ENCODE results near the gene CERS6. TPM values are rescaled to one million over a fixed set of nuclear protein-coding genes. Genes with fewer than 3 reads are reported as not detected.

The CERS6 gene
- total and polyA plus RNA-seq, 2 of the 8 experiments (the other 6 are each of a cell fraction or from before 2014, with no cell fraction given) = 6.8 to 28.2 TPM

DNA sequence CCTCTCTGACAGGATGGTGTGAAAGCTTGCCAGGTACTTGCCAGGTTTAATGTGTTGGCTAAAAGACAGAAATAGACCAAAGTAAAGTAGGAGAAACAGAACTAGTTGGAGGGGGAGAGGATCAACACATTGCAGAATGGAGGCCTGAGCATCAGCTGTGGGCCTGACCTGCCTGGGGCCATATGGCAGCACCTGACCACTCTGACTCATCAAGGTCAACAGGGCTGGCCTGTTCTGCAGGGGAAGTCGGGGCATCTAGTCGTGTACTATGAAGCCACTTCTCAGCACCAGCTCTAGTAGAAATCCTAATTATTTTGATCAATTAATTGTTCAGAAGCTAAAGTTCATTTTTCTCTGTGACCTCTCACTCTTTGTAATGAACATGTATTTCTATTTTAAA is 310.5 kb downstream of the CERS6 start:
- peaks cover 0 to 2% (median 0%) of the 10 kb centered on the region in 4 experiments; a peak in 1 of 7 replicates for H3K27me3 ChIP-seq (replicated peaks in 1 of 4; ENCODE audit: control insufficient read depth in 3 of 4, extremely low read depth in 1 of 4, insufficient read depth in 3 of 4, low read length in 3 of 4)
- no peak overlapping the region for H3K23ac ChIP-seq (ENCODE audit: insufficient read length)
- no peak overlapping the region for H2BK120ac ChIP-seq (replicated peaks; ENCODE audit: low read depth, low read length)
- no peak overlapping the region for H4K91ac ChIP-seq (replicated peaks; ENCODE audit: insufficient read length, low read length)
- no peak overlapping the region for H2AFZ ChIP-seq (ENCODE audit: low read length)
- no peaks in the 10 kb centered on the region for H3K9me3 ChIP-seq (ENCODE audit: insufficient read depth in 2 of 2, low read depth in 1 of 2, low read length in 1 of 2)
- TF ChIP-seq MAFK (IDR thresholded peaks at IDR 0.05; ENCODE audit: low read depth, low read length) = no peak
- TF ChIP-seq JUND (IDR thresholded peaks at IDR 0.05; ENCODE audit: low read length) = no peak
- TF ChIP-seq SIX5 (IDR thresholded peaks at IDR 0.05; ENCODE audit: low read depth, low read length) = no peak
- no peak for TF ChIP-seq JUN (IDR thresholded peaks at IDR 0.05; ENCODE audit: low read depth, low read length)
- TF ChIP-seq SAP30 (IDR thresholded peaks at IDR 0.05; ENCODE audit: insufficient read depth, insufficient replicate concordance, low read length) = no peak
- TF ChIP-seq EZH2 (IDR thresholded peaks at IDR 0.05; ENCODE audit: low read depth, low read length, severe bottlenecking) = no peak
- no peak for TF ChIP-seq POU5F1 (IDR thresholded peaks at IDR 0.05; ENCODE audit: low read depth, low read length)
- TF ChIP-seq KDM5A (IDR thresholded peaks at IDR 0.05; ENCODE audit: low read length) = no peak
- TF ChIP-seq TCF12 (IDR thresholded peaks at IDR 0.05; ENCODE audit: low read depth, low read length) = no peak
- no peak for TF ChIP-seq FOSL1 (IDR thresholded peaks at IDR 0.05; ENCODE audit: insufficient read depth, low read depth, low read length)
- TF ChIP-seq POLR2A (IDR thresholded peaks at IDR 0.05; ENCODE audit: control extremely low read depth in 1 of 2, low read depth in 2 of 2, low read length in 2 of 2) = no peak
- no peak for TF ChIP-seq CREB1 (IDR thresholded peaks at IDR 0.05)
- TF ChIP-seq POLR2AphosphoS5 (IDR thresholded peaks at IDR 0.05; ENCODE audit: low read depth, low read length) = no peak
- TF ChIP-seq, protein P1, sequence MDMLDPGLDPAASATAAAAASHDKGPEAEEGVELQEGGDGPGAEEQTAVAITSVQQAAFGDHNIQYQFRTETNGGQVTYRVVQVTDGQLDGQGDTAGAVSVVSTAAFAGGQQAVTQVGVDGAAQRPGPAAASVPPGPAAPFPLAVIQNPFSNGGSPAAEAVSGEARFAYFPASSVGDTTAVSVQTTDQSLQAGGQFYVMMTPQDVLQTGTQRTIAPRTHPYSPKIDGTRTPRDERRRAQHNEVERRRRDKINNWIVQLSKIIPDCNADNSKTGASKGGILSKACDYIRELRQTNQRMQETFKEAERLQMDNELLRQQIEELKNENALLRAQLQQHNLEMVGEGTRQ (IDR thresholded peaks at IDR 0.05; ENCODE audit: low read length) = no peak
- H2BK12ac ChIP-seq (ENCODE audit: low read depth, low read length) = no peak overlapping the region
- ChIA-PET POLR2A (ENCODE audit: partially characterized antibody) (interaction anchor here (0.8 kb wide), 1 partner anchor 153 kb away, joined by 3 read pairs; no protein-coding TSS in a partner anchor), CTCF (ENCODE audit: partially characterized antibody) (interaction anchor here (1.0 to 1.6 kb wide), 2 partner anchors 420 to 430 kb away, joined by 4 to 6 read pairs; no protein-coding TSS in a partner anchor)
- no peak overlapping the region for H3K18ac ChIP-seq (ENCODE audit: extremely low read depth, low read length)
- no peak for FAIRE-seq
- WGBS, 2 experiments (ENCODE audit: extremely low coverage in 1 of 2, insufficient coverage in 1 of 2, insufficient read length in 1 of 2, insufficient replicate concordance in 2 of 2, low coverage in 1 of 2, low lambda C conversion rate in 2 of 2, missing lambda C conversion rate in 1 of 2) = 86% methylated on average over 2 of the region's 2 CpGs; no CpG with 5 or more reads in 1 of the 2 experiments
- no peak overlapping the region for H4K8ac ChIP-seq (ENCODE audit: extremely low read depth, insufficient read depth, low read length)
- H3K36me3 ChIP-seq (ENCODE audit: control insufficient read depth in 2 of 4, insufficient read depth in 4 of 4, low read length in 3 of 4) = peaks cover 0 to 6% (median 4%) of the 10 kb centered on the region in 4 experiments; a peak in 5 of 8 replicates
- no peaks in the 10 kb centered on the region for H3K23me2 ChIP-seq (ENCODE audit: low read depth, low read length)
- no peak overlapping the region for H2AK5ac ChIP-seq (ENCODE audit: low read depth, low read length)
- no peaks in the 10 kb centered on the region for H4K20me1 ChIP-seq (replicated peaks in 1 of 2; ENCODE audit: control insufficient read depth in 1 of 2, insufficient read depth in 2 of 2, low read length in 2 of 2)
- no peak overlapping the region for H3K4ac ChIP-seq (replicated peaks; ENCODE audit: insufficient read length, low read depth, low read length)
- H4K5ac ChIP-seq (ENCODE audit: insufficient read length, low read depth, low read length) = no peak overlapping the region
- DNase-seq (ENCODE audit: low read depth in 1 of 2, low spot score in 2 of 2) = no peak
- no peak overlapping the region for H2BK5ac ChIP-seq (ENCODE audit: low read depth, low read length)
- no peak overlapping the region for H3K4me2 ChIP-seq (ENCODE audit: insufficient read depth in 1 of 2, low read depth in 2 of 2, low read length in 2 of 2)
- H3K4me3 ChIP-seq (ENCODE audit: extremely low read depth in 1 of 4, insufficient read depth in 2 of 4, low read depth in 3 of 4, low read length in 4 of 4) = no peak overlapping the region
- H2BK20ac ChIP-seq (ENCODE audit: low read length) = no peak overlapping the region
- H3K14ac ChIP-seq (ENCODE audit: insufficient read length) = no peak overlapping the region
- no peak overlapping the region for H2BK15ac ChIP-seq (ENCODE audit: low read length)
- no peak overlapping the region for H3K9ac ChIP-seq (replicated peaks in 1 of 4; ENCODE audit: extremely low read depth in 1 of 4, low read depth in 3 of 4, low read length in 3 of 4)
- no peak overlapping the region for H3K27ac ChIP-seq (ENCODE audit: low read depth, low read length)
- H3K56ac ChIP-seq (replicated peaks; ENCODE audit: insufficient read length, low read depth, low read length) = no peak overlapping the region
- no peaks in the 10 kb centered on the region for H3K79me1 ChIP-seq (ENCODE audit: low read depth, low read length)
- no peaks in the 10 kb centered on the region; a peak in 1 of 7 replicates for H3K4me1 ChIP-seq (replicated peaks in 1 of 4; ENCODE audit: control insufficient read depth in 3 of 4, insufficient read depth in 4 of 4, low read length in 3 of 4)
- H3K79me2 ChIP-seq (ENCODE audit: control insufficient read depth in 1 of 2, insufficient read depth in 2 of 2, low read length in 2 of 2) = no peaks in the 10 kb centered on the region
